ENCODE data around the gene CXCL3. TPM values are rescaled to one million over a fixed set of nuclear protein-coding genes. Genes with fewer than 3 reads are reported as not detected.
A peak's percentile ranks its signal among the peaks of the same experiment; 100 is the strongest.

CXCL3 gene
- total and polyA plus RNA-seq, 9 of the 15 experiments (the other 6 are each of a cell fraction or from before 2014, with no cell fraction given) = 2.3 to 8.9 (median 6.1) TPM

GRCh38 chr4:74038425-74039314 is at the start of gene CXCL3 (continued):
- TF ChIP-seq, protein P1, sequence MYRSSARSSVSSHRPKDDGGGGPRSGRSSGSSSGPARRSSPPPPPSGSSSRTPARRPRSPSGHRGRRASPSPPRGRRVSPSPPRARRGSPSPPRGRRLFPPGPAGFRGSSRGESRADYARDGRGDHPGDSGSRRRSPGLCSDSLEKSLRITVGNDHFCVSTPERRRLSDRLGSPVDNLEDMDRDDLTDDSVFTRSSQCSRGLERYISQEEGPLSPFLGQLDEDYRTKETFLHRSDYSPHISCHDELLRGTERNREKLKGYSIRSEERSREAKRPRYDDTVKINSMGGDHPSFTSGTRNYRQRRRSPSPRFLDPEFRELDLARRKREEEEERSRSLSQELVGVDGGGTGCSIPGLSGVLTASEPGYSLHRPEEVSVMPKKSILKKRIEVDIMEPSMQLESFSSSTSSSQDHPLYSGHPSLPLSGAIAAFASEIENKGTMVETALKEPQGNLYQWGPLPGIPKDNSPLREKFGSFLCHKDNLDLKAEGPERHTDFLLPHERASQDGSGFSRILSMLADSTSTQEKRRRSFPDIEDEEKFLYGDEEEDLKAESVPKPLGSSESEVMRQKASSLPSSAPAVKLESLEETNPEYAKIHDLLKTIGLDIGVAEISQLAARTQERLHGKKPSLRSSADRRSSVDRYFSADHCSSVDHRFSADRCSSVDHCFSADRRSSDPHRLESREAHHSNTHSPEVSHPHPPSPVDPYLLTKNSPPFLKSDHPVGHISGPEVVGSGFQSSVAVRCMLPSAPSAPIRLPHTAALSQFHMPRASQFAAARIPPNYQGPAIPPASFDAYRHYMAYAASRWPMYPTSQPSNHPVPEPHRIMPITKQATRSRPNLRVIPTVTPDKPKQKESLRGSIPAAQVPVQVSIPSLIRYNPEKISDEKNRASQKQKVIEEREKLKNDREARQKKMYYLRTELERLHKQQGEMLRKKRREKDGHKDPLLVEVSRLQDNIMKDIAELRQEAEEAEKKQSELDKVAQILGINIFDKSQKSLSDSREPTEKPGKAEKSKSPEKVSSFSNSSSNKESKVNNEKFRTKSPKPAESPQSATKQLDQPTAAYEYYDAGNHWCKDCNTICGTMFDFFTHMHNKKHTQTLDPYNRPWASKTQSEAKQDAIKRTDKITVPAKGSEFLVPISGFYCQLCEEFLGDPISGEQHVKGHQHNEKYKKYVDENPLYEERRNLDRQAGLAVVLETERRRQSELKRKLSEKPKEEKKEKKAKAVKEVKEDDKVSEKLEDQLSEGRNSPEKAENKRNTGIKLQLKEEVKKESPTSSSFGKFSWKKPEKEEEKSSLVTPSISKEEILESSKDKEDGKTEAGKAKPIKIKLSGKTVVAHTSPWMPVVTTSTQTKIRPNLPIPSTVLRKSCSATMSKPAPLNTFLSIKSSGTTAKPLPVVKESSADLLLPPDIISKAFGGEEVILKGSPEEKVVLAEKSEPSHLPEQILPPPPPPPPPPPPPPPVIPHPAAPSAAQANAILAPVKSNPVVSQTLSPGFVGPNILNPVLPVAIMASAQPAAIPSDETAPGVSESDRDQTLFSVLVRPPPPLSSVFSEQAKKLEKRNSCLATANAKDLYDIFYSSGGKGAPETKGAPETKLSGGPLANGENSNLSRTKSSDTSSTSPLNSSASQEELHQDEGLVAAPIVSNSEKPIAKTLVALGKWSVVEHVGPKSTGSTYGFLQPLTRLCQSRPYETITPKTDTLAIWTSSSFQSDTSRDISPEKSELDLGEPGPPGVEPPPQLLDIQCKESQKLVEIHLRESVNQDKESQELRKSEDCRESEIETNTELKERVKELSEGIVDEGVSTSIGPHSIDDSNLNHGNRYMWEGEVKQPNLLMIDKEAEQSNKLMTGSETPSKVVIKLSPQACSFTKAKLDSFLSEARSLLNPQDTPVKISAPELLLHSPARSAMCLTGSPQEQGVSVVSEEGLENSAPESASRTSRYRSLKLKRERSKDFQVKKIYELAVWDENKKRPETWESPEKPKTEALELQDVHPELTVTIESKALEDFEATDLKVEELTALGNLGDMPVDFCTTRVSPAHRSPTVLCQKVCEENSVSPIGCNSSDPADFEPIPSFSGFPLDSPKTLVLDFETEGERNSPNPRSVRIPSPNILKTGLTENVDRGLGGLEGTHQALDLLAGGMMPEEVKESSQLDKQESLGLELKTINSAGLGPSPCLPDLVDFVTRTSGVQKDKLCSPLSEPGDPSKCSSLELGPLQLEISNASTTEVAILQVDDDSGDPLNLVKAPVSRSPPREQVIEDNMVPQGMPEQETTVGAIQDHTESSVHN (IDR thresholded peaks at IDR 0.05; ENCODE audit: borderline replicate concordance in 1 of 2, low read depth in 1 of 2) = no peak
- TF ChIP-seq, protein P2, sequence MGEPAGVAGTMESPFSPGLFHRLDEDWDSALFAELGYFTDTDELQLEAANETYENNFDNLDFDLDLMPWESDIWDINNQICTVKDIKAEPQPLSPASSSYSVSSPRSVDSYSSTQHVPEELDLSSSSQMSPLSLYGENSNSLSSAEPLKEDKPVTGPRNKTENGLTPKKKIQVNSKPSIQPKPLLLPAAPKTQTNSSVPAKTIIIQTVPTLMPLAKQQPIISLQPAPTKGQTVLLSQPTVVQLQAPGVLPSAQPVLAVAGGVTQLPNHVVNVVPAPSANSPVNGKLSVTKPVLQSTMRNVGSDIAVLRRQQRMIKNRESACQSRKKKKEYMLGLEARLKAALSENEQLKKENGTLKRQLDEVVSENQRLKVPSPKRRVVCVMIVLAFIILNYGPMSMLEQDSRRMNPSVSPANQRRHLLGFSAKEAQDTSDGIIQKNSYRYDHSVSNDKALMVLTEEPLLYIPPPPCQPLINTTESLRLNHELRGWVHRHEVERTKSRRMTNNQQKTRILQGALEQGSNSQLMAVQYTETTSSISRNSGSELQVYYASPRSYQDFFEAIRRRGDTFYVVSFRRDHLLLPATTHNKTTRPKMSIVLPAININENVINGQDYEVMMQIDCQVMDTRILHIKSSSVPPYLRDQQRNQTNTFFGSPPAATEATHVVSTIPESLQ (CRISPR knock-in tag; IDR thresholded peaks at IDR 0.05) = no peak
- TF ChIP-seq SNRNP70 (optimal IDR thresholded peaks at IDR 0.05; ENCODE audit: low read depth, low read length) (no peak), CREB3L1 (IDR thresholded peaks at IDR 0.05; ENCODE audit: borderline replicate concordance, low read depth) (peak; percentile 55; the same call in 1 of the 2 replicates), PTTG1 (tag; IDR thresholded peaks at IDR 0.05; ENCODE audit: low read depth) (no peak), SMARCC2 (IDR thresholded peaks at IDR 0.05; ENCODE audit: low read depth) (no peak), DNMT1 (IDR thresholded peaks at IDR 0.05) (no peak), STAG1 (CRISPR knock-in tag; IDR thresholded peaks at IDR 0.05; ENCODE audit: borderline replicate concordance) (no peak), ZNF699 (CRISPR knock-in tag; IDR thresholded peaks at IDR 0.05; ENCODE audit: insufficient replicate concordance) (no peak), RFX1 (IDR thresholded peaks at IDR 0.05) (no peak), EHMT2 (IDR thresholded peaks at IDR 0.05) (no peak), FOXP4 (CRISPR knock-in tag; IDR thresholded peaks at IDR 0.05; ENCODE audit: borderline replicate concordance) (no peak)

All from K562 (cell line).